GM18526 (cell line): Measurements from ENCODE around the gene ARHGEF4.

Experiments used
- POLR2A ChIP-seq: IDR thresholded peaks from 3 replicates; pipeline ENCODE4 v1.6.1; 2011; ENCODE audit not compliant: insufficient read length; ENCODE audit errors: extremely low read depth

Gene ARHGEF4, protein sequence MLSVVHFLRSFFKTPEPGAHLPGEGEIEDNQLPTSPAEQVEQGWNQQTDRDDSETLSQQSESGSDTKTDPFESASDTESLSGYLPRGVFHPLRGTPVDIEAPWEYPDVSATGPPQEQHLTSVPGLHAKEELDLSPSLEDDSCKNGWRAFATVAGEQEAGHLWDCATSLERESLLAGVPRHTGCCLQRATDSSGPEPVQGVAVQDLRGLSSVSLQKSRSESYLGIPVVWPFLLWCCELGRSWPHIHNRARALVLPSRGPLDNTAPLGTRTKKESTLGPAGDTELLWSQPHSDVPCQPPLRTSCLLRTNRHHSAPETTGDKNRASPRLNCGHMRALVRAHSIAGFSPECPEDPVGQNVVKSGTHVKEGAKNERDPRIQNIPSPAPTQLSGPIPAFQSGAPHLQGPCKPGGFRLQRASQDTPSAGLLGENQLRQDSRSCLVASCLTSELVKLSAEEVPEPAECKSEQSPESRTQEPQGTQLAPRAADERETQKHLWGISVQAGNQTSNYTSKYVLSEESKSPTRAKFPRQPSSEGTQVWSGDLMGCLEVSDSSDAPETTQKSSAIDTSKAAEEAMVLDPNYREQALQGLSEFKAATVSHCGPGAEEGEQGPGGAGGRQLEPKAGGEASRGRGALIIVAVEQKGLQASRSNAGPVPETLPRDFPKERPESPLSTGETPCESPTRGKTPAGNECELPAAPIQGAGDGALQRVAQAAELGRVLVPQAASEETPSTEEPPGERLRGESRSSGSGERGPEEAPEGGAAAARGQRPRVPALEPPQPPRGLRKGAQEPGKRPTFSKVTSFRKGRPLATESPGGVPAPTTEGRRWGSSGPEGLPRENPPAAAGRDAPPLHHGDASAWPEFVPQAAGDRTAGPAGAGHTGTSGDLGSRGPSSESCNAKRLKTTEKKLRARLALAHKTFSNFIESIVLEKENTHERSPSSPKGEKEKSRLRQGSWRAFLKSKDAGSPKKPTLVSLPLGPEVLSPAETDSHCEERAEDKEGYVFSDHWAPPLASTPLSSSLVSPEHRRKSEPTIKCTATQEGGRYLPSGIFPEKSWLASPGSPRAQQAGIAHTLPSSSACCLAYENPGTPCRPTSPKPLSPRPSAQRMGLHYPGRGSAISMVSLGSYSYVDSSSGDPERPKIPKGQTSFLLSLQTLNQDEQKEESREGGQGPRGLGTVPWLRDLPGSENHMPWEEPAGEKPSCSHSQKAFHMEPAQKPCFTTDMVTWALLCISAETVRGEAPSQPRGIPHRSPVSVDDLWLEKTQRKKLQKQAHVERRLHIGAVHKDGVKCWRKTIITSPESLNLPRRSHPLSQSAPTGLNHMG (N-terminal part only)

GRCh38 chr2:130836501-130837174, at the start of gene ARHGEF4:
TSS of gene ARHGEF4 (plus strand) at chr2:130836914. CDS start at chr2:130836954, 40 bp downstream.
- no peak for TF ChIP-seq POLR2A

DNA sequence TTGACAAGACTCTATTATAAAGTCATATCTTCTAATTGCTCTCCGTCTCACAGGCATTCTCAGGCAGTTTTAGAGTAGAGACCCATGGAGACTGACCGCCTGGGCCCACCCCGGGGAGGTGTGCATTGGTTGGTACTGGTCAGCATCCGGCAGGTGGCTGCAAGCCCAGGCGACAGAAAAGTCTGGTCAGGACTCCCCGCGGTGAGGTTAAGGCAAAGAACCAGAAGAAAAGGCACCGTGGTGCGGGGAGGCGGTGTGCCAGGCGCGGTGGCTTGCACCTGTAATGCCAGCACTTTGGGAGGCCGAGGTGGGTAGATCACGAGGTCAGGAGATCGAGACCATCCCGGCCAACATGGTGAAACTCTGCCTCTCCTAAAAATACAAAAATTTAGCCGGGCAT, 48.9 kb upstream of the ARHGEF4 start:
- TF ChIP-seq POLR2A, result no peak

GRCh38 chr2:130790312-130790711, 46.4 kb upstream of the ARHGEF4 start:
- TF ChIP-seq POLR2A, result no peak

- no peak for TF ChIP-seq POLR2A
Measured at GRCh38 chr2:130790804-130791616, 45.7 kb upstream of the ARHGEF4 start.

GRCh38 chr2:130791617-130791939, 45.1 kb upstream of the ARHGEF4 start:
- TF ChIP-seq POLR2A, result no peak

- no peak for TF ChIP-seq POLR2A
Measured at GRCh38 chr2:130795431-130795830, 41.3 kb upstream of the ARHGEF4 start.

- no peak for TF ChIP-seq POLR2A
Measured at GRCh38 chr2:130796290-130796689, 40.4 kb upstream of the ARHGEF4 start.

DNA sequence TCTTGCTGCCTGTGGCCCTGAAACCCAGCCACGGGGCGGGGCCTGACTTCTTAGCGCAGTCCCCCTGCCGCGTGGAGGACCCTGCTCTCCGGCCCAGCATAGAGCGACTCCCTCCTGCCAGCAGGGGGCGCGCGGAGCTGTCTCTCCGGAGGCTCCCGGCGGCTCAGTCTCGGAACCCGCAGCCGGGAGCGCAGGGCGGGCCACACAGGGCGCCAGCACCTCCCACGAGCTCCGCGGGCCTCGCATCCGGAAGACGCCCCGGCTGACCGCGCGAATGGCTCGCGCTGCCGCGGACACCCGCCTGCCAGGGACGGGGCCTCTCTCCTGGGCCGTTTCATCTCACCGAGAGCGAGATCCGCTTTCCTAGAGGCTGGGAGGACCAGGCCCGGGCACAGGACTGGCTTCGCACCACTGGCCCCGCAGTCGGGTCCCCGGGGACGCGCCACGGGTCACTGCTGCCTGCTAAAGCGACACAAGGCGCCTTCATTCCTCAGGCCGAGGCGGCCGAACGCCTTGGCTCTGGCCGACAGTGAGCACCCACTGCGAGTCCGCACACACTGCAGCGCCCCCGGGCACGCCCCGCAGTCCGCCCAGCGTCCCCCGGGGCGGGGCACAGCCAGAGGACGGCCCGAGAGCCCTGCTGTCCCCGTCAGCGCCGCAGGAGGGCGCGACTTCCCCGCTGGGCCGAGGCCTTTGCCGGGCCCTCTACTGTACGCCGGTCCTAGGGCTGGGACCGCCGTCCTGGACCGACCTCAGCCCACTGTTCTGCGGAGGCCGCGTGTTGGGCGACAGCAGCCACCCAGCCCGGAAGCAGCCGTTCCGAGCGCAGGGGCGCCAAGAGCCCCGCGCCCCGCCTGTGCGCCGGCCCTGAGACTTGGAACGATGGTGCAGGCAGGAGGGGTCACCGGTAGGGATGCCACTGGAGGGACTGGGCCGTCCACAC, 39.0 kb upstream of the ARHGEF4 start:
- peak; percentile 20 for TF ChIP-seq POLR2A

DNA sequence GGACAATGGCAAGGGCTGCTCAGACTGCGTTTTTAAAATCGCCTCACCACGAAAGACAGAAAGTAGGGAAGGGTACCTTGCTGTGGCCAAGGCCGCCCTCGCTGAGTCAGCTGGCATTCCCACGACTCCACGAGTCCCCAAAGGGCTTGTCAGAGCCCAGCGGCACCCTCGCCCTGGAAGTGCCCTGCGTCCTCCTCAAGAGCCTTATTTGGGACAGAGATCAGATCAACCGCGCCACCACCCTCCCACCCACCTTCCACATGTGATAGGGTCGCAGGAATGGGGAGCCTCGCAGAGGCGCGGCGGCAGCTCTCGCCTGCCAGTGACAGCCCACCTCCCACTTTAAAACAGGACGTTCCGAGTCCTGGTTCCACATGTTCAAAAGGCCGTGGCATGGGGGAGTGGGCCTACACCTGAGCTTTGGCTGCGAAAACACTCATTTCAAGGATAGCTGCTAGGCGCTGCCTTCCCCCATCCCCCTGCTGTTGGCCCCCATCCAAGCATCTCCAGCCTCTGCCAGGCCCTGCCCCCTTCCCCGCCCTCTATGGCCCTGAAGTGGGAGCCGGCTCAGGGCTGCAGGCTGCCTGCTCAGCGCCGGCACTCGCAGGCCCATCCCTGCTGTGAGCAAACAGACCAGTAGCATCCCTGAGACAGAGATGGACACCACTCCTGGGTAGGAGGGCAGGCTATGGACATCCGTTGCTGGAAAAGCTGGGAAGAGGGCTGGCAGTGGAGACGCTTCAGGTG, 38.1 kb upstream of the ARHGEF4 start:
- no peak for TF ChIP-seq POLR2A

GRCh38 chr2:130799295-130799694, 37.4 kb upstream of the ARHGEF4 start:
- TF ChIP-seq POLR2A, result no peak

DNA sequence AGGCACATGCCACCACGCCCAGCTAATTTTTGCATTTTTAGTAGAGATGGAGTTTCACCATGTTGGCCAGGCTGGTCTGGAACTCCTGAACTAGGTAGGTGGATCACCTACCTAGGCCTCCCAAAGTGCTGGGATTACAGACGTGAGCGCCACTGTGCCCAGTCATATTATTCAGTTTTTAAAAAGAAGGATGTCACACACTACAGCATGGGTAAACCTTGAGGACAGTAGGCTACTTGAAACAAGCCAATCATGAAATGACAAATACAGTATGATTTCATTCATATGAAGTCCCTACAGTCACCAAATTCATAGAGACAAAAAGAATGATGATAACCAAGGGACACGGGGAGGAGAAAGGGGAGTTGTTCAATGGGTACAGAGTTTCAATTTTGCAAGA, 31.1 kb upstream of the ARHGEF4 start:
- TF ChIP-seq POLR2A, result no peak

DNA sequence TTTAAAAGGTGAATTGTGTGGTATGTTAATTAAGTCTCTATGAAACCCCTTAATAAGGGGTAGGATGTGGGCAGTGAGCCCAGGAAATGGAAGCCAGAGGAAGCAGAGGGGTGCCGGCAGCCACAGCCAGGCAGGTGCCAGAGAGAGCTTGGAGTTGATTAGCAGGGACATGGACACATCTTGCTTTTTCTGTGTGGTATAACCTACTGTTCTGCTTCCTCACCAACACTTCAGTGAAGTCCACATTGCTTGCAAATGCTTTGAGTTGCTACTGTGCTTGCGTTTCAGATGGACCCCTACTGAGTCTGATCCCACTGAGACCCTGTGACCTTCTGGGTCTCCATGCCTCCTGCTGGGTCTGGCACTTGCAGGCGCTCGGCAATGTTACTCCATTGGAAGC, 30.3 kb upstream of the ARHGEF4 start:
- no peak for TF ChIP-seq POLR2A
